Renal cortical epithelial cell (primary cell): ENCODE data around the gene CASS4. TPM values are rescaled to one million over a fixed set of nuclear protein-coding genes. Genes with fewer than 3 reads are reported as not detected.

Source experiments
- total RNA-seq: library from RNA; depleted of rRNA; stranded (reverse); fragments of >200 nt; gene quantifications from 2 replicates; pipeline ENCODE4 v1.2.3, GENCODE V29; 2014

The CASS4 gene
- total RNA-seq, 1 donor from 2014 or later: 0.20 TPM

Other genes starting within 250 kb of the CASS4 start
- gene MC3R, start 163.5 kb upstream of the CASS4 start, total RNA-seq: not detected in 2 replicates
- 26.4 and 46.5 TPM in 2 replicates for gene FAM210B, start 53.3 kb upstream of the CASS4 start, total RNA-seq
- gene AURKA, start 20.0 kb upstream of the CASS4 start, total RNA-seq: 9.1 and 48.3 TPM in 2 replicates
- 26.0 and 63.3 TPM in 2 replicates for gene CSTF1, start 19.6 kb upstream of the CASS4 start, total RNA-seq
- 82.3 and 95.0 TPM in 2 replicates for gene RTF2, start 56.4 kb downstream of the CASS4 start, total RNA-seq
- gene FAM209A, start 112.5 kb downstream of the CASS4 start, total RNA-seq: not detected in 2 replicates
- not detected in 2 replicates for gene FAM209B, start 121.0 kb downstream of the CASS4 start, total RNA-seq
- 0.35 TPM in 1 of 2 replicates, not detected in the other for gene TFAP2C, start 217.0 kb downstream of the CASS4 start, total RNA-seq